C4-2B (cell line): ENCODE data around the gene GTF2H4.
"Not testable (repeated sequence)": the region's sequence is repeated elsewhere in the genome, so short reads cannot be mapped to it uniquely, and the experiment has no call there.

Experiments used
- H3K27ac ChIP-seq: fragments of 450-650 bp; 2 replicates; pipeline ENCODE4 v1.5.1; 2017
- ZFX ChIP-seq: fragments of 450-650 bp; IDR thresholded peaks from 2 replicates; pipeline ENCODE4 v1.6.1; 2017
- TF ChIP-seq, protein P1 (sequence below): fragments of 450-650 bp; conservative IDR thresholded peaks from 2 replicates; pipeline ENCODE4 v1.5.1; 2017; ENCODE audit warnings: mild to moderate bottlenecking

GTF2H4 gene

DNA sequence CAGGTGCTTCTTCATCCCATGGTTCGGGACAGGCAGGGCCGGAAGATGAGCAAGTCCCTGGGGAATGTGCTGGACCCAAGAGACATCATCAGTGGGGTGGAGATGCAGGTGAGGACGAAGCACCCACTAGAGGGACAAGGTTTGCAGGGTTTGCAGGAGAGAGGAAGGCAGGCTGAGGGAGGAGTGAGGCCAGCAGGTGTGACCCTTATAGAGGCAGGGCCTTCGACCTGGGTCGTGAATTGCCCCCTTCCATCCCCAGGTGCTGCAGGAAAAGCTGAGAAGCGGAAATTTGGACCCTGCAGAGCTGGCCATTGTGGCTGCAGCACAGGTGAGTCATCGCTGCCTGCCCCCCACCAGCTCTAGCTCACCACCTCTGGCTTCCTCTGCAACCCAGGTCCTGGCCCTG is 14.4 kb downstream of the GTF2H4 start:
- no peak overlapping the region for H3K27ac ChIP-seq
- TF ChIP-seq, protein P1, sequence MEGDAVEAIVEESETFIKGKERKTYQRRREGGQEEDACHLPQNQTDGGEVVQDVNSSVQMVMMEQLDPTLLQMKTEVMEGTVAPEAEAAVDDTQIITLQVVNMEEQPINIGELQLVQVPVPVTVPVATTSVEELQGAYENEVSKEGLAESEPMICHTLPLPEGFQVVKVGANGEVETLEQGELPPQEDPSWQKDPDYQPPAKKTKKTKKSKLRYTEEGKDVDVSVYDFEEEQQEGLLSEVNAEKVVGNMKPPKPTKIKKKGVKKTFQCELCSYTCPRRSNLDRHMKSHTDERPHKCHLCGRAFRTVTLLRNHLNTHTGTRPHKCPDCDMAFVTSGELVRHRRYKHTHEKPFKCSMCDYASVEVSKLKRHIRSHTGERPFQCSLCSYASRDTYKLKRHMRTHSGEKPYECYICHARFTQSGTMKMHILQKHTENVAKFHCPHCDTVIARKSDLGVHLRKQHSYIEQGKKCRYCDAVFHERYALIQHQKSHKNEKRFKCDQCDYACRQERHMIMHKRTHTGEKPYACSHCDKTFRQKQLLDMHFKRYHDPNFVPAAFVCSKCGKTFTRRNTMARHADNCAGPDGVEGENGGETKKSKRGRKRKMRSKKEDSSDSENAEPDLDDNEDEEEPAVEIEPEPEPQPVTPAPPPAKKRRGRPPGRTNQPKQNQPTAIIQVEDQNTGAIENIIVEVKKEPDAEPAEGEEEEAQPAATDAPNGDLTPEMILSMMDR = no peak
- no peak for TF ChIP-seq ZFX

GRCh38 chr6:30924040-30924627 is 16.1 kb downstream of the GTF2H4 start:
- H3K27ac ChIP-seq = not testable (repeated sequence)

GRCh38 chr6:30926644-30927043 is 18.6 kb downstream of the GTF2H4 start:
- H3K27ac ChIP-seq = no peak overlapping the region
- TF ChIP-seq, protein P1 = no peak
- no peak for TF ChIP-seq ZFX

- H3K27ac ChIP-seq = not testable (repeated sequence)
Observed at GRCh38 chr6:30927080-30927479, 19.1 kb downstream of the GTF2H4 start.

DNA sequence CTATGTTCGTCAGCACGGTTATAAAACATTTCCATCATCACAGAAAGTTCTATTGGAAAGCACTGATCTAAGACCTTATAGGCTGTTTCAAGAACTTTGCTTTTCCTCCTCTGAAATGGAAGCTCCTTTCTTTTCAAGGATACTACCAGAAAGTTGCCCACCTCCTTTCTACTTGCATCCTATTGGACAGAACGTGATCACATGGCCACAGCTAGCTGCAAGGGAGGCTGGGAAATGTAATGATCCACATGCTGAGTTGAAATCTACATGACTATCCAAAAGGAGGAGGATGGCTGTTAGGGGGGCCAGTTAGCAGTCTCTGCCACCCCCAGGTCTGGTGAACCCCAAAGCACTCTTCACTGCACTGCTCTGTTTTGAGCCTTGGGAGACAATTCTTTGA is 20.7 kb downstream of the GTF2H4 start:
- no peak for TF ChIP-seq ZFX
- no peak overlapping the region for H3K27ac ChIP-seq

DNA sequence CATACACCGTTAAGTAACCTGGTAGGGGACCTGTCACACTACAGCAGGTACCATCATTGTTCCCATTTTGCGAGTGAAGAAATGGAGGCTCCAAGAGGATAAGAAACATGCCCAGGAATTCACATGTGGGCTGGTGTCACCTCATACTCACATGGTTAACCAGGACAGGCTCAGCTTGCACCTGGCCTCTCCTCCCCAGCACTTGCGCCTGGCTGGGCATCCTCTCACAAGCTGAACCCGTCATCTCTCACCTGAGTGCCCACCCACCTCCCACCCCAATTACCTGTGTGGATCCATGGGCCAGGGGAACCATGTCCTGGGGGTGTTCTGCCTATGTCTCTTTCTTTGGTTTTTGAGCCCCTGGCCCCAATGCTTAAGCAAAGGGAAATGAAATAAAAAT is 22.5 kb downstream of the GTF2H4 start:
- no peak for TF ChIP-seq ZFX
- TF ChIP-seq, protein P1 = no peak

GRCh38 chr6:30931272-30931671 is 23.3 kb downstream of the GTF2H4 start:
- H3K27ac ChIP-seq = no peak overlapping the region
- TF ChIP-seq, protein P1 = no peak
- TF ChIP-seq ZFX = no peak

More for the DNA sequence above, 22.5 kb downstream of the GTF2H4 start:
- no peak overlapping the region for H3K27ac ChIP-seq

- TF ChIP-seq ZFX = no peak
- TF ChIP-seq, protein P1 = no peak
- no peak within 1 kb of the TSS for H3K27ac ChIP-seq
Observed at GRCh38 chr6:30931969-30932645, 24.1 kb downstream of the GTF2H4 start, which contains the start of gene SFTA2. Gene SFTA2 (minus strand): TSS chr6:30932170. CDS start chr6:30932096, 74 bp downstream.

DNA sequence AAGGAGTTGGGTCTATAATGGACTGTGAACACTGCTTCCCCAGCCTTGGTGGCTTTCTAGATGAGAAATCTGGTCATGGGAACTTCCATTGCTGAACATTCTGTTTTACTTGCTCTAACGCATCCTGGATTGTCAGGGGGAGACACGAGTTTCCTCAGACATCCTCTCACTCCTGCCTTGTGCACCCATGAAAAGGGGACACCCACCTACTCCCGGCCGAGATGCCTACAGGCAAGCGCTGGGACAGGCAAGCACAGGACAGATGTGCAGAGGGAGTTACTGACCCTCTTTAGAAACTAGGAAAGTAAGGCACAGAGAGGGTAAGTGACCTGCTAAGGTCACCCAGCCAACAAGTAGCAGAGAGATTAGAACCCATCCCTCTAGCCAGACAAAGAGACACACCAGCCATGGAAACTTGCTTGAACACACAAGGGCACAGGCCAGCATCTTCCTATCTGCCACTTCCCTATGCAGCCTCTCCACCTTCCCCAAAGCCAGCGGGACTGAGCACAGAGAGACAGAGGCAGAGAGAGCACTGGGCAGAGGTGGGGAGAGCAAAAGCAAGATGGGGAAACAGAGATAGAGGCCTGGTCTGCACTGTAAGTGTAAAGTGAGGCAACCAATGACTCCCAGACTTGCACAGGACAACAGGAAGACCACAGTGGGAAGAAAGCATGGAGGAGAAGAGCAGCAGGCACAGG is 24.8 kb downstream of the GTF2H4 start:
- H3K27ac ChIP-seq = no peak overlapping the region
- no peak for TF ChIP-seq ZFX
- TF ChIP-seq, protein P1 = no peak
